Neural progenitor cell (in vitro differentiated cells): ENCODE results near the gene ARHGEF19.

ENCODE experiments used
- EZH2 ChIP-seq: fragments of 200-600 bp; sonication (generic); IDR thresholded peaks from 2 replicates; pipeline ENCODE4 v1.6.1; 2017; ENCODE audit warnings: antibody characterized with exemption, mild to moderate bottlenecking, moderate library complexity
- TF ChIP-seq, protein P1 (sequence below): fragments of 200-600 bp; sonication (generic); IDR thresholded peaks from 2 replicates; pipeline ENCODE4 v1.5.1; 2017; ENCODE audit warnings: antibody characterized with exemption, mild to moderate bottlenecking

DNA sequence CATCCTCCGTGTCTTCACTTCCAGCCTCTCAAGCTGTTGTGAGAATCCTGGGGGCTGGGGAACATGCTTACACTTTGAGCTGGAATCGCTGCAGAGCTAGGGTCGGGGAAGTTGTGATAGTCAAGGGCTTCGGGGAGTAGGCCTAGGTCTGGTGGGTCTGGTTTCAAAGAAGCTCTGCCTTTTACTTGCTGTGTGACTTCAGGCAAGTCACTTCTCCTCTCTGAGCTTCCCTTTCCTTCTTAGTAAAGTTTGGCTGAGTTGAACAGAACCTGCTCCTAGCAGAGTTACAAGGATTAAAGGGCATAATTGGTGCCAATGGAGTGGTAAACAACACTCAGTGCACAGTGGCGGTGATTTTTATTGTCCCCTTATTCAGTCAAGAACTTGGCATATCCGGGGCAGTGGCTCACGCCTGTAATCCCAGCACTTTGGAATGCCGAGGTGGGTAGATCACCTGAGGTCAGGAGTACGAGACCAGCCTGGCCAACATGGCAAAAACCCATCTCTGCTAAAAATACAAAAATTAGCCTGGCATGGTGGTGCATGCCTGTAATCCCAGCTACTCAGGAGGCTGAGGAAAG is 25.7 kb downstream of the ARHGEF19 start:
- TF ChIP-seq, protein P1, sequence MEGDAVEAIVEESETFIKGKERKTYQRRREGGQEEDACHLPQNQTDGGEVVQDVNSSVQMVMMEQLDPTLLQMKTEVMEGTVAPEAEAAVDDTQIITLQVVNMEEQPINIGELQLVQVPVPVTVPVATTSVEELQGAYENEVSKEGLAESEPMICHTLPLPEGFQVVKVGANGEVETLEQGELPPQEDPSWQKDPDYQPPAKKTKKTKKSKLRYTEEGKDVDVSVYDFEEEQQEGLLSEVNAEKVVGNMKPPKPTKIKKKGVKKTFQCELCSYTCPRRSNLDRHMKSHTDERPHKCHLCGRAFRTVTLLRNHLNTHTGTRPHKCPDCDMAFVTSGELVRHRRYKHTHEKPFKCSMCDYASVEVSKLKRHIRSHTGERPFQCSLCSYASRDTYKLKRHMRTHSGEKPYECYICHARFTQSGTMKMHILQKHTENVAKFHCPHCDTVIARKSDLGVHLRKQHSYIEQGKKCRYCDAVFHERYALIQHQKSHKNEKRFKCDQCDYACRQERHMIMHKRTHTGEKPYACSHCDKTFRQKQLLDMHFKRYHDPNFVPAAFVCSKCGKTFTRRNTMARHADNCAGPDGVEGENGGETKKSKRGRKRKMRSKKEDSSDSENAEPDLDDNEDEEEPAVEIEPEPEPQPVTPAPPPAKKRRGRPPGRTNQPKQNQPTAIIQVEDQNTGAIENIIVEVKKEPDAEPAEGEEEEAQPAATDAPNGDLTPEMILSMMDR = no peak
- no peak for TF ChIP-seq EZH2
